Measurements from ENCODE around the gene POLD4.

Gene POLD4

DNA sequence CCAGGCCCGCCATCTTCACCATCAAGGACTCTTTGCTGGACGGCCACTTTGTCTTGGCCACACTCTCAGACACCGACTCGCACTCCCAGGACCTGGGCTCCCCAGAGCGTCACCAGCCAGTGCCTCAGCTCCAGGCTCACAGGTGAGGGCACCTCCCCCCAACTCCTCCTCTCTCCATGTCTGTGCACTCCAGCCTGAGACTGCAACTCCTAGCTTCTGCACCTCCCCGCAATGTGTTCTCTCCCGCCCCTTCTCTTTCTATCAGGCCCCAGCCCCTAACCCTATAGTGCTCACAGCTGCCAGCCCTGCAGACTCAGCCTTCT is 42.9 kb upstream of the POLD4 start:
- no peak overlapping the region for H3K4me3 ChIP-seq (ENCODE audit: low read length)
- peaks cover 20% of the 10 kb centered on the region for H3K36me3 ChIP-seq (ENCODE audit: control insufficient read depth, insufficient read depth, low read length)
- no peak overlapping the region for H3K9ac ChIP-seq (ENCODE audit: low read length)
- no peak overlapping the region for H3K27ac ChIP-seq (ENCODE audit: low read depth, low read length)
- H3K4me1 ChIP-seq (ENCODE audit: control insufficient read depth, insufficient read depth, low read length): peaks cover 18% of the 10 kb centered on the region
- H3K27me3 ChIP-seq (ENCODE audit: control insufficient read depth, insufficient read depth, low read length): no peaks in the 10 kb centered on the region

DNA sequence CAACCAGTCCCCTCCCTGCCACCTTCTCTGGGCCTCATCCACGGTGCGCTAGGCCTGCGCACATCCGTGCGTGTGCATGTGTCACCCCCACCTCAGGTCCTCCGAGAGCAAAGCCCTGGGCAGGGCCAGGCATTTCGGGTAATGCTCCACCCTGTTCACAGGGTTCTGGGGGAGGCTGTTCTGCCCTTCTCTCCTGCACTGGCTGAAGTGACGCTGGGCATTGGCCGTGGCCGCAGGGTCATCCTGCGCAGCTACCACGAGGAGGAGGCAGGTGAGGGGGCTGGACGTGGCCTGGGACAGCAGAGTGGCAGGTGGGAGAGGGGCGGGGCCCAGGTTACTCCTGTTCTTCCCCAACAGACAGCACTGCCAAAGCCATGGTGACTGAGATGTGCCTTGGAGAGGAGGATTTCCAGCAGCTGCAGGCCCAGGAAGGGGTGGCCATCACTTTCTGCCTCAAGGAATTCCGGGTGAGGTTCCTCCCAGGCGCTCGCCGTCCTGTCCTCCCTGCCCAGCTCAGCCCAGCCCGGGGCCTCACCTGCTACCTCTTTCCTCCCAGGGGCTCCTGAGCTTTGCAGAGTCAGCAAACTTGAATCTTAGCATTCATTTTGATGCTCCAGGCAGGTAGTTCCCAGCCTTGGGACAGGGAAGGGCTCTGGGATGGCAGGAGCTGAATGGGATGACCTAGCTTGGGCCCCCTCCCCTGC is 42.4 kb upstream of the POLD4 start:
- Histone ChIP-seq H3K27ac (ENCODE audit: low read depth, low read length) (no peak overlapping the region), H3K4me3 (ENCODE audit: low read length) (no peak overlapping the region), H3K36me3 (ENCODE audit: control insufficient read depth, insufficient read depth, low read length) (peaks cover 20% of the 10 kb centered on the region), H3K9ac (ENCODE audit: low read length) (no peak overlapping the region), H3K27me3 (ENCODE audit: control insufficient read depth, insufficient read depth, low read length) (no peaks in the 10 kb centered on the region), H3K4me1 (ENCODE audit: control insufficient read depth, insufficient read depth, low read length) (peaks cover 22% of the 10 kb centered on the region)

DNA sequence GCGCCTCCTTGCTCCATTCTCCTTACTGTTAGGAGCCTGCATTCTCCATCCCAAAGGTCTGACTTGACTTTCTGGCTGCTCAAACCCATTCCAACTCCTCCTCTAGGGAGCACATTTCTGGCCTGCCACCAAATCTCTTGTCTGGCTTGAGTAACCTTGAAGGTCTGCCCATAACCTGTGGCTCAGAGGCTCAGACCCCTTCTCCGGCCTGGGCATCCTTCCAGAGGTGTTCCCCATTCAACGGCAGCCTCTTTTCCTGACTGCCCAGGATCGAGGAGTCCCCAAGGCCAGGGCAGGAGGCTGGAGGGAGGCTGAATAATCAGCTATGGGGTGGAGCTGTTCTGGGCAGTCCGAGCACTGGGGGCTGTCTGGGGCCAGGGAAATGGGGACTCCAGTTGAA is 40.6 kb upstream of the POLD4 start:
- Histone ChIP-seq H3K9ac (ENCODE audit: low read length) (no peak overlapping the region), H3K27me3 (ENCODE audit: control insufficient read depth, insufficient read depth, low read length) (no peaks in the 10 kb centered on the region), H3K36me3 (ENCODE audit: control insufficient read depth, insufficient read depth, low read length) (peaks cover 14% of the 10 kb centered on the region), H3K4me3 (ENCODE audit: low read length) (no peak overlapping the region), H3K27ac (ENCODE audit: low read depth, low read length) (no peak overlapping the region), H3K4me1 (ENCODE audit: control insufficient read depth, insufficient read depth, low read length) (peaks cover 9% of the 10 kb centered on the region)

DNA sequence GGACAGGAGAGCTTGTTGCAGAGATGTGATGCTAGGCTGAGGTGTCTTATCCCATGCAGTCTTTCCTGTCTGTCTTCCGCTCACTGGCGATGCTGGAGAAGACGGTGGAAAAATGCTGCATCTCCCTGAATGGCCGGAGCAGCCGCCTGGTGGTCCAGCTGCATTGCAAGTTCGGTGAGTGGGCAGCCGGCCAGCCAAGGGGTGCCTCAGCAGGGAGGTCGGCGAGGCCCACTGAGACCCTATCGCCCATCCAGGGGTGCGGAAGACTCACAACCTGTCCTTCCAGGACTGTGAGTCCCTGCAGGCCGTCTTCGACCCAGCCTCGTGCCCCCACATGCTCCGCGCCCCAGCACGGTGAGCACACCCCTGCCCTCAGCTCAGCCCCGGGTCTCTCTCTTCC is 40.1 kb upstream of the POLD4 start:
- Histone ChIP-seq H3K4me1 (ENCODE audit: control insufficient read depth, insufficient read depth, low read length) (peaks cover 9% of the 10 kb centered on the region), H3K4me3 (ENCODE audit: low read length) (no peak overlapping the region), H3K27me3 (ENCODE audit: control insufficient read depth, insufficient read depth, low read length) (no peaks in the 10 kb centered on the region), H3K36me3 (ENCODE audit: control insufficient read depth, insufficient read depth, low read length) (peaks cover 8% of the 10 kb centered on the region), H3K27ac (ENCODE audit: low read depth, low read length) (no peak overlapping the region), H3K9ac (ENCODE audit: low read length) (no peak overlapping the region)

- H3K9ac ChIP-seq (ENCODE audit: low read length): peak overlapping the region; percentile 62
- H3K4me1 ChIP-seq (ENCODE audit: control insufficient read depth, insufficient read depth, low read length): peaks cover 9% of the 10 kb centered on the region
- H3K4me3 ChIP-seq (ENCODE audit: low read length): peak overlapping the region; percentile 91
- no peaks in the 10 kb centered on the region for H3K27me3 ChIP-seq (ENCODE audit: control insufficient read depth, insufficient read depth, low read length)
- no peaks in the 10 kb centered on the region for H3K36me3 ChIP-seq (ENCODE audit: control insufficient read depth, insufficient read depth, low read length)
- peak overlapping the region; percentile 87 for H3K27ac ChIP-seq (ENCODE audit: low read depth, low read length)
Measured at GRCh38 chr11:67392183-67392715, 38.9 kb upstream of the POLD4 start.

DNA sequence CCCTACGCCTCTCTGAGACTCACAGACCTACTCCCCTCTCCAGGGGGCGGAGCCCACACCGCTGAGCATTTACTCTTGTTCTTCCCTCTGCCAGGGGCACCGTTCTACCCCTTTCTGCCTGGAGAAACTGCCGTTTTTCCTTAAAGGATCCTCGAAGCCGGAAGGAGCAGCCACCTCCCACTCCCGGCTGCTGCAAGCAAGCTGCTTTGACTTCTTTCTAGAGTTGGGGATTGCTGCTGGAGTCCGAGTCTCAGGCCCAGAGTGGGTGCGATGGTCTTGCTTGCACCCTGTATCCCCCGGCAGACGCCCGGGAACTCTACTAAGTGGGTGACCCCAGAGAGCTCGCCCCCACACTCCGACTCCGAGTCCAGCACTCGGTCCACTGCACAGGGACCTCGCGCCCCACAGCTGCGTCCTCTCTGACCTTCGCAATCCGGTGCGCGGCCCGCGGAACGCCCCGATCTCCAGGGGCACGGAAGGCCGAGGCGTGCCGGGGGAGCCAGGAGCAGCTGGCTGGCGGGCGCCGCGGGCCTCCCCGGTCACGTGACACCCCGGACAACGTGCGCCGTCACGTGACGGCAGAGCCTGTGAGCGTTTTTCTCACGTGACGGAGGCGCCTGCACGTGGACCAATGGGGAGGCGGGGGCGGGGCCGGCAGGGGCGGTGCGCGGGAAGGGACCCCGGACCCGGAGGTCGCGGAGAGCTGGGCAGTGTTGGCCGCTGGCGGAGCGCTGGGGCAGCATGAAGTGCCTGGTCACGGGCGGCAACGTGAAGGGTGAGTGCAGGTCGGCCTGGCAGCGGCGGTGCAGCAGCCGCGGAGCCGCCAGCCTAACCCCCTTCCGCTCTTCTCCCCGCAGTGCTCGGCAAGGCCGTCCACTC is 38.2 kb upstream of the POLD4 start, which contains the start of gene RAD9A:
RAD9A (plus strand) TSS at position 683 of the 879 bp plus-strand sequence; CDS start at position 742, 59 bp downstream.
- H3K27ac ChIP-seq (ENCODE audit: low read depth, low read length): peak within 1 kb of the TSS; percentile 87
- H3K9ac ChIP-seq (ENCODE audit: low read length): peak within 1 kb of the TSS; percentile 62
- no peaks in the 10 kb centered on the region for H3K36me3 ChIP-seq (ENCODE audit: control insufficient read depth, insufficient read depth, low read length)
- peaks cover 9% of the 10 kb centered on the region for H3K4me1 ChIP-seq (ENCODE audit: control insufficient read depth, insufficient read depth, low read length)
- peak within 1 kb of the TSS; percentile 91 for H3K4me3 ChIP-seq (ENCODE audit: low read length)
- no peaks in the 10 kb centered on the region for H3K27me3 ChIP-seq (ENCODE audit: control insufficient read depth, insufficient read depth, low read length)

GRCh38 chr11:67390947-67391303 is 37.6 kb upstream of the POLD4 start:
- Histone ChIP-seq H3K36me3 (ENCODE audit: control insufficient read depth, insufficient read depth, low read length) (no peaks in the 10 kb centered on the region), H3K9ac (ENCODE audit: low read length) (peak overlapping the region; percentile 42), H3K4me1 (ENCODE audit: control insufficient read depth, insufficient read depth, low read length) (peaks cover 9% of the 10 kb centered on the region), H3K27me3 (ENCODE audit: control insufficient read depth, insufficient read depth, low read length) (no peaks in the 10 kb centered on the region), H3K27ac (ENCODE audit: low read depth, low read length) (peak overlapping the region; percentile 87), H3K4me3 (ENCODE audit: low read length) (peak overlapping the region; percentile 89)

DNA sequence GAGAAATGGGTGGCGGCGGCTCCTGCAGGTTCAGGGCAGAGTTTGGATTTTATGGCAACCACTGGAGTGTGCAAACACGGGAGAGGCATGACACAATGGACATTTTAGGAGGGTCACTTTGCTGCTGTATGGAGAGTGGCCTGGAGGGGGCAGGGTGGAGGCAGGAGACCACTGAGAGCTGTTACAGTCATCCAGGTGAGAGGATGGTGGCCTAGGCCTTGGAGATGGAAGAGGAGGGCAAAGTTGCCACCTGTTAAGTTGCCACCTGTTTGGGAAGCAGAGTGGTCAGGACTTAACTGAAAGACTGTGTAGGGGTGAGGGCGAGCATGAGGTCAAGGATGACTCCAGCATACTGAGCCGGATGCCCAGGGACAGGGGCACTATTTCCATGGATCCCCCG is 36.1 kb upstream of the POLD4 start:
- no peak overlapping the region for H3K4me3 ChIP-seq (ENCODE audit: low read length)
- H3K27ac ChIP-seq (ENCODE audit: low read depth, low read length): no peak overlapping the region
- H3K9ac ChIP-seq (ENCODE audit: low read length): peak overlapping the region; percentile 27
- H3K27me3 ChIP-seq (ENCODE audit: control insufficient read depth, insufficient read depth, low read length): no peaks in the 10 kb centered on the region
- H3K4me1 ChIP-seq (ENCODE audit: control insufficient read depth, insufficient read depth, low read length): peaks cover 9% of the 10 kb centered on the region
- no peaks in the 10 kb centered on the region for H3K36me3 ChIP-seq (ENCODE audit: control insufficient read depth, insufficient read depth, low read length)

DNA sequence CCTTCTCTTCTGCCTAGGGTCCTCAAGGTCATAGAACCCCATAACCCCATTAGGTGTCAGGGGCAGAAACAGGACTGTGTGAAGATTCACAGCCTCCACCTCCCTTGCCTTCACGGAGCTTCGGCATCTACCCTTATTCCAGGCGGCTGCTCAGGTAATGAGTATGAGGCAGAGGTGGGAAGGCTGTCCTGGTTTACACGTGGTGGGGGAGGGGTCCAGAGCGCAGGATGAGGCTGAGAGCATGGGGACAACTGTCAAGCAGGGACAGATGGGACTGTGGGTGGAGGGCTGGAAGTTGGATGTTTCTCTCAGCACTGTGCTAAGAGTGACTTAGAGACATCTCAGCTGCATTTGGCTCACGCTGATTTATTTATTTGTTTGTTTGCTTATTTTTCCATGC is 34.2 kb upstream of the POLD4 start:
- Histone ChIP-seq H3K4me1 (ENCODE audit: control insufficient read depth, insufficient read depth, low read length) (peaks cover 7% of the 10 kb centered on the region), H3K9ac (ENCODE audit: low read length) (no peak overlapping the region), H3K27ac (ENCODE audit: low read depth, low read length) (no peak overlapping the region)

DNA sequence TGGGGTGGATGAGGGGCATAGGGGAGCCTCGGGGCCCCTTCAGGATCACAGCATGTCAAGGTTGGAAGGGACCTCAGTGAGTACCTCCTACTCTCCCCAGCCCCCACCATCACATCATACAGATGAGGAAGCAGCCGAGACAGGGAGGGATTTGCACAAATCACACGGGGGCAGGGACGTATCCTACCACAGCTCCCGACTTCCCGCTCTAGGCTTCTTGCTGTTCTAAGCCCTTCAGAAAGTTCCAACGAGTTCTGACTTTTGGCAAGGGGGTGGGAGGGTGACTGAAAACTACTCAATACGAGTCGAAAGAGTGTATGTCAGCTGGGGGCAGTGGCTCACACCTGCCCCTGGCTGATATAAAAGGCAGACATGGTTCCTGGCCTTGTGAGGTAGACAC is 33.7 kb upstream of the POLD4 start:
- Histone ChIP-seq H3K27ac (ENCODE audit: low read depth, low read length) (no peak overlapping the region), H3K36me3 (ENCODE audit: control insufficient read depth, insufficient read depth, low read length) (no peaks in the 10 kb centered on the region), H3K9ac (ENCODE audit: low read length) (no peak overlapping the region), H3K4me1 (ENCODE audit: control insufficient read depth, insufficient read depth, low read length) (peaks cover 4% of the 10 kb centered on the region), H3K4me3 (ENCODE audit: low read length) (no peak overlapping the region), H3K27me3 (ENCODE audit: control insufficient read depth, insufficient read depth, low read length) (no peaks in the 10 kb centered on the region)

More for the DNA sequence above, 34.2 kb upstream of the POLD4 start:
- Histone ChIP-seq H3K36me3 (ENCODE audit: control insufficient read depth, insufficient read depth, low read length) (no peaks in the 10 kb centered on the region), H3K4me3 (ENCODE audit: low read length) (no peak overlapping the region), H3K27me3 (ENCODE audit: control insufficient read depth, insufficient read depth, low read length) (no peaks in the 10 kb centered on the region)

DNA sequence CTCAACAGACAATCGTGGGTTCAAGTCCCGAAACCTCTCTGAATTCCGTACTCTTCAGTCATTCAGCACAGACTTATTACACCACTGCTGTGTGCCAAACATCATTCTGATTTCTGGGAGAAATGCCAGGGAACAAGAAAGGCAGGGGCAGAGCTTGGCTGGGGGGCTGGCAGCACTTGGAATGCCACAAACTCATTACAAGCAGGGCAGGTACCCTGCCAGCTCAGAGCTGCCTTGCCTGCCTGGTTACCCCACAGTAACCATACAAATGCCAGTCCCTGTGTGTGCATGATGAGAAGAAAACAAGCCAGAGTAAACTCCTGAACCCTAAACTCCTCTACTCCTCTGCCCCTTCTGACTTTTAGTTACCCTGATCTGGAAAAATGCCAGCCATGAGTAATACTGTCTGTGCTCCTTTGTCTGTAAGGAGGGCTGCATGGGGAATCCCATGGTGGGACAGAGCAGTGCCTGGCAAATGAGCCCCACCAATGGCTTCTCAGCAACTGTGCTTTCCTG is 31.6 kb upstream of the POLD4 start:
- Histone ChIP-seq H3K36me3 (ENCODE audit: control insufficient read depth, insufficient read depth, low read length) (no peaks in the 10 kb centered on the region), H3K9ac (ENCODE audit: low read length) (no peak overlapping the region), H3K4me1 (ENCODE audit: control insufficient read depth, insufficient read depth, low read length) (no peaks in the 10 kb centered on the region)

GRCh38 chr11:67382276-67383136 is 29.2 kb upstream of the POLD4 start:
- Histone ChIP-seq H3K27me3 (ENCODE audit: control insufficient read depth, insufficient read depth, low read length) (no peaks in the 10 kb centered on the region), H3K9ac (ENCODE audit: low read length) (no peak overlapping the region), H3K36me3 (ENCODE audit: control insufficient read depth, insufficient read depth, low read length) (no peaks in the 10 kb centered on the region), H3K27ac (ENCODE audit: low read depth, low read length) (no peak overlapping the region), H3K4me3 (ENCODE audit: low read length) (no peak overlapping the region), H3K4me1 (ENCODE audit: control insufficient read depth, insufficient read depth, low read length) (no peaks in the 10 kb centered on the region)

More for the DNA sequence above, 31.6 kb upstream of the POLD4 start:
- Histone ChIP-seq H3K27ac (ENCODE audit: low read depth, low read length) (no peak overlapping the region), H3K4me3 (ENCODE audit: low read length) (no peak overlapping the region), H3K27me3 (ENCODE audit: control insufficient read depth, insufficient read depth, low read length) (no peaks in the 10 kb centered on the region)

All from rectal smooth muscle tissue (tissue), 1 donor.